ENCODE results near the gene FBXL16. TPM values are rescaled to one million over a fixed set of nuclear protein-coding genes. Genes with fewer than 3 reads are reported as not detected.
A peak's percentile ranks its signal among the peaks of the same experiment; 100 is the strongest.

Gene FBXL16
- total and polyA plus RNA-seq, 2 of the 13 experiments (the other 11 are each of a cell fraction or from before 2014, with no cell fraction given) = 0.22 to 2.0 TPM

GRCh38 chr16:739560-740458 is 34.2 kb upstream of the FBXL16 start (continued):
- TF ChIP-seq NR2F1 (CRISPR knock-in tag; IDR thresholded peaks at IDR 0.05) (peak in 1 of 2 experiments; percentile 42; a peak in 1 of 4 replicates), TERF1 (CRISPR knock-in tag; IDR thresholded peaks at IDR 0.05) (no peak), SIN3B (IDR thresholded peaks at IDR 0.05; ENCODE audit: low read length) (no peak), ZSCAN21 (CRISPR knock-in tag; IDR thresholded peaks at IDR 0.05; ENCODE audit: borderline replicate concordance) (no peak), PLRG1 (conservative IDR thresholded peaks at IDR 0.05) (no peak), RFX3 (CRISPR knock-in tag; IDR thresholded peaks at IDR 0.05) (no peak), ZNF672 (CRISPR knock-in tag; IDR thresholded peaks at IDR 0.05) (no peak), HOXA3 (CRISPR knock-in tag; IDR thresholded peaks at IDR 0.05) (peak; percentile 59; the same call in 1 of the 2 replicates), ZNF558 (CRISPR knock-in tag; IDR thresholded peaks at IDR 0.05; ENCODE audit: borderline replicate concordance) (no peak), BCL6 (CRISPR knock-in tag; IDR thresholded peaks at IDR 0.05) (no peak), ZBTB49 (CRISPR knock-in tag; IDR thresholded peaks at IDR 0.05; ENCODE audit: borderline replicate concordance) (no peak), SALL2 (CRISPR knock-in tag; IDR thresholded peaks at IDR 0.05) (no peak), ZNF230 (CRISPR knock-in tag; IDR thresholded peaks at IDR 0.05) (no peak; the same call in 1 of the 2 replicates), THAP9 (CRISPR knock-in tag; IDR thresholded peaks at IDR 0.05; ENCODE audit: borderline replicate concordance) (no peak), ZNF484 (CRISPR knock-in tag; IDR thresholded peaks at IDR 0.05; ENCODE audit: borderline replicate concordance, low read depth) (no peak), E2F2 (CRISPR knock-in tag; IDR thresholded peaks at IDR 0.05; ENCODE audit: borderline replicate concordance) (no peak), MIER3 (CRISPR knock-in tag; IDR thresholded peaks at IDR 0.05; ENCODE audit: borderline replicate concordance) (no peak), SSRP1 (CRISPR knock-in tag; IDR thresholded peaks at IDR 0.05) (no peak), ZNF619 (CRISPR knock-in tag; IDR thresholded peaks at IDR 0.05) (no peak), MAFG (CRISPR knock-in tag; IDR thresholded peaks at IDR 0.05) (no peak), KDM5B (CRISPR knock-in tag; IDR thresholded peaks at IDR 0.05; ENCODE audit: borderline replicate concordance) (no peak), ZNF33A (CRISPR knock-in tag; IDR thresholded peaks at IDR 0.05; ENCODE audit: borderline replicate concordance) (no peak), ZBTB7B (CRISPR knock-in tag; IDR thresholded peaks at IDR 0.05) (peak; percentile 30; the same call in 1 of the 2 replicates)
